ENCODE data around the gene PRR7. TPM values are rescaled to one million over a fixed set of nuclear protein-coding genes. Genes with fewer than 3 reads are reported as not detected.
A peak's percentile ranks its signal among the peaks of the same experiment; 100 is the strongest.

The PRR7 gene
- total RNA-seq, 4 donors from 2014 or later: 5.1 to 11.2 (median 7.5) TPM

DNA sequence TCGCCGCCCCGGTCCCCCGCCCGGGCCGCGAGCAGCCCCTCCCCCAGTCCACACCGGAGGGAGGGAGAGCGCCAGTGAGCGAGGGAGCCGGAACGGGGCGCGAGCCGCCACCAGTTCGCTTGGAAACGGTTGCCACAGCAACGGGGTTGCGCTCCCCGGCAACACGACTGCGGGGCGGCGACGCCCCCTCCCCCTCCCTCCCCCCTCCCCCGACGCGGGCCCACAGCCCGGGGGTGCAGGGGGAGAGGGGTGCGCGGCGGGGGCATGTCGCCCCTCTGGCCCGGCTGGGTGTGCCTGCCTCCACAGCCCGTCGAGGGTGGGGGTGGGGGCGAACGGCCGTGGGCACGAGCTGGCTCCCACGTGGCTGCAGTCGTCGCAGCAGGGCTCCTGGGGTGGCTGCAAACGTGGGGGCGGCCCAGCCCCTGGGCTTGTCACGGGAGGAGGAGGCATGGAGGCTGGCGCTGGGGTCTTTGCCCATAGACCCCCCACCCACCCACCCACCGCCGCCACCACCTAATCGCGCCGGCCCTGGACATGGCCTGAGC, 524 bp downstream of the PRR7 start:
- 0 to 1% methylated on average over 17 to 20 of the region's 52 CpGs for WGBS, 2 donors
- peaks cover 0 to 32% (median 22%) of the 10 kb centered on the region in 4 donors for H3K4me1 ChIP-seq
- no peak for TF ChIP-seq CTCF (IDR thresholded peaks at IDR 0.05)
- no peak for TF ChIP-seq EP300 (IDR thresholded peaks at IDR 0.05)
- no peak for TF ChIP-seq POLR2A (IDR thresholded peaks at IDR 0.05)
- H3K36me3 ChIP-seq: peaks cover 0 to 8% (median 0%) of the 10 kb centered on the region in 3 donors
- H3K27ac ChIP-seq: peak overlapping the region; percentile 72 to 90 (median 84)
- H3K27me3 ChIP-seq: peaks cover 0 to 30% of the 10 kb centered on the region in 2 donors
- DNase-seq (ENCODE audit: low spot score in 2 of 2): no peak
- no peaks in the 10 kb centered on the region for H3K9me3 ChIP-seq
- H3K4me3 ChIP-seq: peak overlapping the region; percentile 46 to 78 (median 56)

- no peak for DNase-seq (ENCODE audit: low spot score in 2 of 2)
- H3K36me3 ChIP-seq: peaks cover 0 to 2% (median 0%) of the 10 kb centered on the region in 3 donors
- peak overlapping the region; percentile 72 to 90 (median 84) for H3K27ac ChIP-seq
- peaks cover 0 to 32% (median 22%) of the 10 kb centered on the region in 4 donors for H3K4me1 ChIP-seq
- TF ChIP-seq CTCF (IDR thresholded peaks at IDR 0.05): no peak
- TF ChIP-seq EP300 (IDR thresholded peaks at IDR 0.05): peak in 1 of 2 donors; percentile 75
- H3K9me3 ChIP-seq: no peaks in the 10 kb centered on the region
- H3K27me3 ChIP-seq: peaks cover 0 to 36% of the 10 kb centered on the region in 2 donors
- H3K4me3 ChIP-seq: peak overlapping the region; percentile 46 to 78 (median 56)
- 6 to 14% methylated on average over 16 to 19 of the region's 23 CpGs for WGBS, 2 donors
These were observed 1.1 kb downstream of the PRR7 start for GRCh38 chr5:177447611-177448243.

- TF ChIP-seq EP300 (IDR thresholded peaks at IDR 0.05) (no peak), CTCF (IDR thresholded peaks at IDR 0.05) (no peak), POLR2A (IDR thresholded peaks at IDR 0.05) (no peak)
- peaks cover 0 to 32% (median 23%) of the 10 kb centered on the region in 4 donors for H3K4me1 ChIP-seq
- no peak overlapping the region for H3K4me3 ChIP-seq
These were observed 1.8 kb downstream of the PRR7 start for GRCh38 chr5:177448244-177448950.

GRCh38 chr5:177449140-177450061, 2.8 kb downstream of the PRR7 start:
- H3K36me3 ChIP-seq: no peaks in the 10 kb centered on the region
- H3K4me1 ChIP-seq: peaks cover 0 to 41% (median 33%) of the 10 kb centered on the region in 4 donors
- H3K4me3 ChIP-seq: no peak overlapping the region
- no peak for DNase-seq (ENCODE audit: low spot score in 2 of 2)
- WGBS, 2 donors: 90 to 91% methylated on average over 14 to 18 of the region's 18 CpGs
- no peaks in the 10 kb centered on the region for H3K9me3 ChIP-seq
- H3K27me3 ChIP-seq: peaks cover 0 to 40% of the 10 kb centered on the region in 2 donors
- TF ChIP-seq POLR2A (IDR thresholded peaks at IDR 0.05): no peak
- TF ChIP-seq EP300 (IDR thresholded peaks at IDR 0.05): no peak
- peak overlapping the region in 2 of 4 donors; percentile 4 to 25 for H3K27ac ChIP-seq

More at GRCh38 chr5:177448244-177448950, 1.8 kb downstream of the PRR7 start:
- H3K9me3 ChIP-seq: no peaks in the 10 kb centered on the region
- WGBS, 2 donors: 65 to 69% methylated on average over 6 of the region's 6 CpGs
- H3K27me3 ChIP-seq: peaks cover 0 to 40% of the 10 kb centered on the region in 2 donors
- H3K27ac ChIP-seq: peak overlapping the region in 2 of 4 donors; percentile 84 to 90
- H3K36me3 ChIP-seq: no peaks in the 10 kb centered on the region
- no peak for DNase-seq (ENCODE audit: low spot score in 2 of 2)
